ENCODE results near the gene THAP10. TPM values are rescaled to one million over a fixed set of nuclear protein-coding genes. Genes with fewer than 3 reads are reported as not detected.

The THAP10 gene
- total RNA-seq, 1 donor from 2014 or later, result 1.6 TPM

DNA sequence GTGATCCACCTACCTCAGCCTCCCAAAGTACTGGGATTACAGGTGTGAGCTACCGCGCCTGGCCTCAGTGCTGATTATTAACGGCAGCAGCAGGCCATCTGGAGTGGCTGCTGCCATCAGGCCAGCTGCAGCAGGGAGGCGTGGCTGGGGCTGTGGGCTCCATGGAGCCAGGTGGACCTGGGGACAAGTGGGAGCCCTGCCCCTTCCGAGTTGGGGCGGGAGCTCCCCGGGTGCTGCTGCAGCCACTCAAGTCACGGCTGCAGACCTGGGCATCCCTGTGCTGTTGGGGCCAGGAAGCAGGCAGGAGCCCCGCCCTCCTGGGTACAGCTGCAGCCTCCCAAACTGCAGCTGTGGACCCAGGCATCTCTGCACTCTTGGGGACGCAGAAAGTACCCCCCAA, 24.3 kb upstream of the THAP10 start:
- DNase-seq (ENCODE audit: low read depth), result no peak
- Mint-ChIP-seq H3K4me3 (ENCODE audit: unreplicated experiment) (no peak overlapping the region), H3K4me1 (ENCODE audit: low read depth, unreplicated experiment) (no peaks in the 10 kb centered on the region), H3K27me3 (ENCODE audit: low read depth, unreplicated experiment) (no peaks in the 10 kb centered on the region), H3K27ac (ENCODE audit: unreplicated experiment) (no peak overlapping the region), H3K36me3 (ENCODE audit: low read depth, unreplicated experiment) (peaks cover 2% of the 10 kb centered on the region), H3K9me3 (ENCODE audit: unreplicated experiment) (no peaks in the 10 kb centered on the region)
- H3K27me3 ChIP-seq (ENCODE audit: insufficient read depth, low read length), result no peaks in the 10 kb centered on the region
- H2AFZ ChIP-seq (ENCODE audit: low read depth, low read length), result no peak overlapping the region
- no peak for FAIRE-seq
- no peaks in the 10 kb centered on the region for H3K36me3 ChIP-seq (ENCODE audit: insufficient read depth, low read length)
- no peaks in the 10 kb centered on the region for H3K79me2 ChIP-seq (ENCODE audit: insufficient read depth, low read length)
- H3K9ac ChIP-seq (ENCODE audit: low read length), result no peak overlapping the region
- no peaks in the 10 kb centered on the region for H3K9me3 ChIP-seq (ENCODE audit: insufficient read depth, low read depth, low read length)
- no peak overlapping the region for H3K27ac ChIP-seq (ENCODE audit: low read depth, low read length)
- TF ChIP-seq, protein P1, sequence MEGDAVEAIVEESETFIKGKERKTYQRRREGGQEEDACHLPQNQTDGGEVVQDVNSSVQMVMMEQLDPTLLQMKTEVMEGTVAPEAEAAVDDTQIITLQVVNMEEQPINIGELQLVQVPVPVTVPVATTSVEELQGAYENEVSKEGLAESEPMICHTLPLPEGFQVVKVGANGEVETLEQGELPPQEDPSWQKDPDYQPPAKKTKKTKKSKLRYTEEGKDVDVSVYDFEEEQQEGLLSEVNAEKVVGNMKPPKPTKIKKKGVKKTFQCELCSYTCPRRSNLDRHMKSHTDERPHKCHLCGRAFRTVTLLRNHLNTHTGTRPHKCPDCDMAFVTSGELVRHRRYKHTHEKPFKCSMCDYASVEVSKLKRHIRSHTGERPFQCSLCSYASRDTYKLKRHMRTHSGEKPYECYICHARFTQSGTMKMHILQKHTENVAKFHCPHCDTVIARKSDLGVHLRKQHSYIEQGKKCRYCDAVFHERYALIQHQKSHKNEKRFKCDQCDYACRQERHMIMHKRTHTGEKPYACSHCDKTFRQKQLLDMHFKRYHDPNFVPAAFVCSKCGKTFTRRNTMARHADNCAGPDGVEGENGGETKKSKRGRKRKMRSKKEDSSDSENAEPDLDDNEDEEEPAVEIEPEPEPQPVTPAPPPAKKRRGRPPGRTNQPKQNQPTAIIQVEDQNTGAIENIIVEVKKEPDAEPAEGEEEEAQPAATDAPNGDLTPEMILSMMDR (IDR thresholded peaks at IDR 0.05; ENCODE audit: insufficient read depth, low read depth, low read length), result no peak
- TF ChIP-seq EZH2 (IDR thresholded peaks at IDR 0.05; ENCODE audit: insufficient read depth, low read length), result no peak
- H3K4me1 ChIP-seq (ENCODE audit: insufficient read depth, low read length), result no peaks in the 10 kb centered on the region
- H3K4me2 ChIP-seq (ENCODE audit: low read length), result no peak overlapping the region
- H3K4me3 ChIP-seq (ENCODE audit: insufficient read depth, low read depth, low read length), result no peak overlapping the region
- H4K20me1 ChIP-seq (ENCODE audit: insufficient read depth, low read length), result no peaks in the 10 kb centered on the region

DNA sequence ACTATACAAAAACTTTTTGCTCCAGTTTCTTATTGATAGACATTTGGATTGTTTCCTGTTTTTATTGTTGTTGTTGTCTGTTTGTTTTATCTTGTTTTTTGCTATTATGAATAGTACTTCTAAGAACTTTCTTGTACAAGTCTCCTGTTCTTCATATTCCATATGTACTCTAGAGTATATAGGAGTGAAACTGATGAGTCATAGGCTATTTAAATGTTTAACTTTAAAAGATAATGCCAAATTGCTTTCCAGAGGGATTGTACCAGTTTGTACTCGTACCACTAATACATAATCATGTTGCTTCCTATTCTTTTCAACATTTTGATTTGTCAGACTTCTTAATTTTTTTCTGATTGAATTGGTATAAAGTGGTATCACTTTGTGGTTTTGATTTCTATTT, 20.0 kb upstream of the THAP10 start:
- no peaks in the 10 kb centered on the region for H3K27me3 ChIP-seq (ENCODE audit: insufficient read depth, low read length)
- TF ChIP-seq, protein P1 (IDR thresholded peaks at IDR 0.05; ENCODE audit: insufficient read depth, low read depth, low read length), result no peak
- no peak for TF ChIP-seq EZH2 (IDR thresholded peaks at IDR 0.05; ENCODE audit: insufficient read depth, low read length)
- H3K36me3 Mint-ChIP-seq (ENCODE audit: low read depth, unreplicated experiment), result peaks cover 12% of the 10 kb centered on the region
- no peaks in the 10 kb centered on the region for H3K27me3 Mint-ChIP-seq (ENCODE audit: low read depth, unreplicated experiment)
- no peak overlapping the region for H3K27ac ChIP-seq (ENCODE audit: low read depth, low read length)
- H3K4me1 Mint-ChIP-seq (ENCODE audit: low read depth, unreplicated experiment), result peaks cover 2% of the 10 kb centered on the region
- no peak overlapping the region for H2AFZ ChIP-seq (ENCODE audit: low read depth, low read length)
- no peaks in the 10 kb centered on the region for H4K20me1 ChIP-seq (ENCODE audit: insufficient read depth, low read length)
- no peak for FAIRE-seq
- peaks cover 7% of the 10 kb centered on the region for H3K36me3 ChIP-seq (ENCODE audit: insufficient read depth, low read length)
- H3K4me3 Mint-ChIP-seq (ENCODE audit: unreplicated experiment), result no peak overlapping the region
- no peak for DNase-seq (ENCODE audit: low read depth)
- H3K79me2 ChIP-seq (ENCODE audit: insufficient read depth, low read length), result no peaks in the 10 kb centered on the region
- peaks cover 9% of the 10 kb centered on the region for H3K9me3 Mint-ChIP-seq (ENCODE audit: unreplicated experiment)
- no peak overlapping the region for H3K27ac Mint-ChIP-seq (ENCODE audit: unreplicated experiment)
- no peak overlapping the region for H3K4me3 ChIP-seq (ENCODE audit: insufficient read depth, low read depth, low read length)
- no peak overlapping the region for H3K9ac ChIP-seq (ENCODE audit: low read length)
- H3K9me3 ChIP-seq (ENCODE audit: insufficient read depth, low read depth, low read length), result peaks cover 9% of the 10 kb centered on the region
- no peak overlapping the region for H3K4me2 ChIP-seq (ENCODE audit: low read length)
- H3K4me1 ChIP-seq (ENCODE audit: insufficient read depth, low read length), result no peaks in the 10 kb centered on the region

DNA sequence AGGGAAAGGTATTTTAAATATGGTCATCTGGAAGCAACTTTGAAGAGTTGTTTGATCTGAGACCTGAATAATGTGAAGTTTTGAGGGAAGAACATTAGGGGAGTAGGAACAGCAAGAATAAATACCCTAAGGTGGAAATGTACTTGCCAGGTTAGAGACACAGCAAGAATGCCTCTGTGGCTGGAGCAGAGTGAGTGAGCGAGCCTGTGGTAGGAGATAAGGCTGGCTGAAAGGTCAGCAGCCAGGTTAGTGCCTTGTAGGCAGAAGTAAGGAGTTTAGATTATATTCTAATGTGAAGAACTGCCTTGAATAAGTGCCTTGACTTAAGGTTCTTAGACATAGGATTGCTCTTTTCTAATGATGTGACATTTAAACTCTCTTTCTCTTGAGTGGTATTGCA, 18.7 kb upstream of the THAP10 start:
- Histone ChIP-seq H3K9me3 (ENCODE audit: insufficient read depth, low read depth, low read length) (peaks cover 9% of the 10 kb centered on the region), H3K36me3 (ENCODE audit: insufficient read depth, low read length) (peaks cover 8% of the 10 kb centered on the region), H3K4me1 (ENCODE audit: insufficient read depth, low read length) (peaks cover 3% of the 10 kb centered on the region), H3K4me3 (ENCODE audit: insufficient read depth, low read depth, low read length) (no peak overlapping the region), H2AFZ (ENCODE audit: low read depth, low read length) (no peak overlapping the region), H4K20me1 (ENCODE audit: insufficient read depth, low read length) (no peaks in the 10 kb centered on the region), H3K27me3 (ENCODE audit: insufficient read depth, low read length) (no peaks in the 10 kb centered on the region), H3K4me2 (ENCODE audit: low read length) (no peak overlapping the region), H3K27ac (ENCODE audit: low read depth, low read length) (no peak overlapping the region), H3K79me2 (ENCODE audit: insufficient read depth, low read length) (no peaks in the 10 kb centered on the region), H3K9ac (ENCODE audit: low read length) (no peak overlapping the region)
- no peak overlapping the region for H3K4me3 Mint-ChIP-seq (ENCODE audit: unreplicated experiment)
- FAIRE-seq, result peak; percentile 54
- no peak for DNase-seq (ENCODE audit: low read depth)
- H3K27me3 Mint-ChIP-seq (ENCODE audit: low read depth, unreplicated experiment), result no peaks in the 10 kb centered on the region
- TF ChIP-seq, protein P1 (IDR thresholded peaks at IDR 0.05; ENCODE audit: insufficient read depth, low read depth, low read length), result no peak
- TF ChIP-seq EZH2 (IDR thresholded peaks at IDR 0.05; ENCODE audit: insufficient read depth, low read length), result no peak
- H3K9me3 Mint-ChIP-seq (ENCODE audit: unreplicated experiment), result peaks cover 9% of the 10 kb centered on the region
- H3K4me1 Mint-ChIP-seq (ENCODE audit: low read depth, unreplicated experiment), result peaks cover 7% of the 10 kb centered on the region
- peaks cover 16% of the 10 kb centered on the region for H3K36me3 Mint-ChIP-seq (ENCODE audit: low read depth, unreplicated experiment)
- H3K27ac Mint-ChIP-seq (ENCODE audit: unreplicated experiment), result no peak overlapping the region
